SHP77 treated with DMSO at 0.1 percent for 48 hours (cell line): ENCODE data around the gene KRTAP5-8.
"Not testable (repeated sequence)": the region's sequence is repeated elsewhere in the genome, so short reads cannot be mapped to it uniquely, and the experiment has no call there.

Experiments used
- DNase-seq: peaks from one replicate; lab custom pipeline; 2025; lab: John Stamatoyannopoulos, UW

KRTAP5-8 gene

DNA sequence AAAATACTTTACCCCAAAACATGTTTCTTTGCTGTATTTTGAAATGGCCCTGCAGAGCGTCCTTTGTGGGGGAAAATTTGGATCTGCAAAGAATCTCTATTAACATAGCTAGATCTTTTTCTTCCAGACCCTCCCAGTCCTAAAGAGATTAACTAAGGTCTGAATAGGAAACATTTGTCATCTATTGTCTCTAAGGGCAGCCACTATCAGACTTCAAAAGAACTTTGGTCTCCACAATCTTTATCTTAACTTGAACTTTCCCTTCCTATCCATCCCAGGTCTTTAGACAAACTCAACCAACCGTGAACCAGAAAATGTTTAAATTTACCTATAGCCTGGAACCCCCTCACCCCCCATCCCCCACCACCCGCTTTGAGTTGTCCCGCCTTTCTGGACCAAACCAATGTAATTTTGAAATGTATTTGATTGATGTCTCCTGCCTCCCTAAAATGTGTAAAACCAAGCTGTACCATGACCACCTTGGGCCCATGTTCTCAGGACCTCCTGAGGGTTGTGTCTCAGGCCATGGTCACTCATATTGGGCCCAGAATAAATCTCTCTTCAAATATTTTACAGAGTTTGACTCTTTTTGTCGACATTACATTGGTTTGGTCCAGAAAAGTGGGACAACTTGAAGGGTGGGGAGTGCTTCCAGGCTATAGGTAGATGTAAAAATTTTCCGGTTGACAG lies 6.8 kb downstream of the KRTAP5-8 start:
- DNase-seq: no peak

DNA sequence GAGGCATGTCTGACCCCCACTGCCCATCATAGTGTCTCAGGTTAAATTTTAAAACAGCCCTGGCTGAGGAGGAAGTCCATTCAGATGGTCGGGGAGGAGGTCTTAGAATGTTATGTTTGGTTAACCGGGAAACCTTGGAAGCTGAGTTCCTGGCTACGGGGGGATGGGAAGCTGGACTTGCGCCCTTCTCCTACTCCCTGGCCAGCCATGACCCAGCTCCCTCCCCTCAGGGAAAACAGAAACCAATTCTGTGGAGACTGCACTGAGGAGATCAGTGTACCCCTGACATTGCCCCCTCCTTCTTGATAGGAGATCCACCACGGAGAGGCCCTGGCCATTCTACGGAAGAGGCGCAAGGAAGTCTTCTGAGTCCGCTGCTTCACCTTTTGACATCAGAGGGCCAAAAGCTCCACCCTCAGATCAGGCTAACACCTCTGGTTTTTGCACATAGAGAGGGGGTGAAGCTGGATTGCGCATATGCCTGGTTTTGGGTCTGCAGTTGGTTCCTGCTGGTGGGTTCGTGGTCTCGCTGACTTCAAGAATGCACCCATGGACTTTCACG lies 7.7 kb downstream of the KRTAP5-8 start:
- DNase-seq: no peak

DNA sequence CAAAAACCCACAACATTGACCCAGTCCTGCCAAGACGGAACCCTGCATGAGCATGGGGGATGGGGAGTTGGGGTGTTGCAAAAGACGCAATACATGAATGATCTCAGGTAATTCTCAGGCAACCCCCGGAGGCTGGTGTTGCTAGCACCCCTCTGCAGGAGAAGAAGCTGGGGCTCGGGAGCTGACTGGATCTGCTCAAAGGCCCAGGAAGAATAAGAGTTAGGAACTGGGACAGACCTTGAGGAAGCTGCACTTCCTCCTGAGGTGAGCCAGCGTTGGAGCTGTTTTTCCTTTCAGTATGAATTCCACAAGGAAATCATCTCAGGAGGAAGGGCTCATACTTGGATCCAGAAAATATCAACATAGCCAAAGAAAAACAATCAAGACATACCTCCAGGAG lies 10.3 kb downstream of the KRTAP5-8 start, which contains the start of gene KRTAP5-9:
TSS of gene KRTAP5-9 (plus strand) at position 301 of the 400 bp plus-strand sequence. CDS start 238 bp downstream, outside the sequence.
- DNase-seq: no peak

DNA sequence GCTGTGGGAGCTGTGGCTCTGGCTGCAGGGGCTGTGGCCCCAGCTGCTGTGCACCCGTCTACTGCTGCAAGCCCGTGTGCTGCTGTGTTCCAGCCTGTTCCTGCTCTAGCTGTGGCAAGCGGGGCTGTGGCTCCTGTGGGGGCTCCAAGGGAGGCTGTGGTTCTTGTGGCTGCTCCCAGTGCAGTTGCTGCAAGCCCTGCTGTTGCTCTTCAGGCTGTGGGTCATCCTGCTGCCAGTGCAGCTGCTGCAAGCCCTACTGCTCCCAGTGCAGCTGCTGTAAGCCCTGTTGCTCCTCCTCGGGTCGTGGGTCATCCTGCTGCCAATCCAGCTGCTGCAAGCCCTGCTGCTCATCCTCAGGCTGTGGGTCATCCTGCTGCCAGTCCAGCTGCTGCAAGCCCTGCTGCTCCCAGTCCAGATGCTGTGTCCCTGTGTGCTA lies 10.9 kb downstream of the KRTAP5-8 start:
- DNase-seq: no peak

DNA sequence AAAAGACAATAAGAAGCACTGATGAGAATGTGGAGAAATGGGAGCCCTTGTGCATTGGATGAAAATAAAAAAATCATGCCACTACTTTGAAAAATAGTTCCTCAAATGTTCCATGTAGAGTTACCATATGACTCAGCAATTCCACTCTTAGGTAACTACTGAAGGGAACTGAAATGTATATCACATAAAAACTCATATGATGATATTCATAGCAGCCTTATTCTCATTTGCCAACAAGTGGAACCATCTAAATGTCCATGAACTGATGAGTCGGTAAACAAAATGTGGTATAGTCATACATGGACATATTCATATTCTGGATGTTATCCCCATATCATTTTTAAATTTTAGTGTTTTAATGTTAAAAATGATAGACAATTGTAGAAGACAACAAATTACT lies 13.9 kb downstream of the KRTAP5-8 start:
- no peak for DNase-seq

DNA sequence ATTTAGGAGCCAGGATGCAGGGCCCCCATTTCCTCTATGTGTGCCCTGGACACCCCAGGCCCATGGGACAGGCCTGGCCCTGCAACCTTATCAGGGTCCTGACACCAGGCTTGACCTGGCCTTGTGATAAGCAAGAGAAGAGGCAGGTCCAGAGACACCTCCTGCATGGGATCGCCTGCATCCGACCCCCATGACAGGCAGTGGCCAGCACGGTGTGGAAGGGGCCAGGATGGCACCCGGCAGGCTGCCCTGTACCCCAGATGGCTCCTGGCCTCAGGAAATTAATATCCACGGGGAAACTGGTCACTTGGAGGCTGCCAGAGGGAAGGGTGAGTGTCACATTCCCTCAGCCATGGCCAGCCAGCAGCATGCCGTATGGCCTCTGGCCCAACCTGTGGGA lies 17.2 kb downstream of the KRTAP5-8 start:
- no peak for DNase-seq

DNA sequence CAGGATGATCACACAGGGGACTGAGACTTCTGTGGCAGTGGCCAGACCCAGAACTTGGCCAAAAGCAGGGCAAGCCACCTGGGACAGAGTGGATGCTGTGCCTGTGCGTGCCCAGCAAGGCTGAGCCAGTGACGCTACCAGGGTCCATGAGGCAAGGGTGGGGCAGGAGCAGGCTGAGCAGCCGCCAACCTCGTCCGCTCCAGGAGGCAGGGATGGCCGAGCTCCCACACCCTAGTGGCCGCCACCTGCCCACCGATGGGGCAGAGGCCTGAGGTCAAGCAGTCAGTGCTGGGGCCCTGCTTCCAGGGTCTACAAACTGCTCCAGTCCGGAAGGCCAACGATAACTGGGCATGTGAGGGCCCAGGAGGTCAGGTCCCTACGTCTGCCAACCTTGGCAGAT lies 17.7 kb downstream of the KRTAP5-8 start:
- DNase-seq: no peak

DNA sequence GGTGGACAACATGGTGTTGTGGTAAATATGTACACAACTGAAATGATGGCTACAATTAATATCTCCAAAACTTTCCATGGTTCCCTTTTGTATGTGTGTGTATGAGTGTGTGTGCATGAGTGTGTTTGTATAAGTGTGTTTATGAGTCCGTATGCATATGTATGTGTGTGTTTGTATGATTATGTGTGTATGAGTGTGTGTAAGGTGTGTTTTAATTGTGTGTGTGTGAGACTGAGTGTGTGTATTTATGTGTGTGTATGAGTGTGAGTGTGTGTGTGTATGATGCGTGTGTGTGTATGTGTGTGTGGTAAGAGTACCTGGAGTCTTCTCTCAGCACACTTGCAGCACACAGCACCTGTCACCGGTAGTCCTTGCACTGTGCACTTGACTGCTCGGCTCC lies 18.2 kb downstream of the KRTAP5-8 start:
- DNase-seq: no peak

DNA sequence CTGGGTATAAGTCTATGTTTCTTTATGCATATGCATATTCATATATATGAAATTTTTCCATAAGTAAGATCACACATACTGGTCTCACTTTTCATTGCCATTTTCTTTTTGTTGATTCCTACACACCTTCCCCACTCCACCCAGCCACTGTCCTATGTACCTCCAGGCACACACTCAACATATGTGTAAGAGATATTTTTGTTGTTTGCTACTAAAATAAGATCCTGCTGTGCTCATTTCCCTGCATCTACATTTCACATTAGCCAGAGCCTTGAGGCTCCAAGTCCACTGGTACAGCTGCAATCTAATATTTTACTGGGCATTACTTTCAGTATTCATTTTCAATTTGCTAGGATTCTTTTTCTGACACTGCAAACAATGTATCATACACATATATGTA lies 19.4 kb downstream of the KRTAP5-8 start:
- DNase-seq: no peak

DNA sequence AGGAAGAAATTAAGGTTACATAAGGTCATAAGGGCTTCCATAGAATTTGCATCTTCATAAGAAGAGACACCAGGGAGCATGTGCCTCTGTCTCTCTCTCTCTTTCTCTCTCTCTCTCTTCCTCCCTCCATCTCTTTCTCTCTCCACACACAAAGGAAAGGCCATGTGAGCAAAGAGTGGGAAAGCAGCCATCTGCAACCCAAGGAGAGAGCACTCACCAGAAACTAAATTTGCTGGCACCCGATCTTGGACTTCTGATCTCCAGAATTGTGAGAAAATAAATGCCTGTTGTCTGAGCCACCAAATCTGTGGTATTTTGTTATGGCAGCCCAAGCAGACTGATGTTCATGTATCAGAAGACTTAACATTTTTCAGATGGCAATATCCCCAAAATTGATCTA lies 21.2 kb downstream of the KRTAP5-8 start:
- no peak for DNase-seq

DNA sequence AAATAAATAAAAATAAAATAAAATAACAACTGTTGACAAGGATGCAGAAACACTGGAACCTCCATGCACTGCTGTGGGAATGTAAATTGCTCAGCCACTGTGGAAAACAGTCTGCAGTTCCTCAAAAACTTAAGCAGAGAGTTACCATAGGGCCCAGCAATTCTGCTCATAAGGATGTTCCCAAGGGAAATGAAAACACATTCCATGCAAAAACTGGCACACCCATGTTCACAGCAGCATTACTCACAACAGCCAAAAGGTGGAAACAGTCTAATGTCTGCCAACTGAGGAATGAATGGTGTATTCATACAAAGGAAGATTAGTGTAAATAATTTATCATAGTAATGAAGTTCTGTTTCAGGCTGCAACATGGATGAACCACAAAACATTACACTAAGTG lies 24.3 kb downstream of the KRTAP5-8 start:
- DNase-seq: no peak

DNA sequence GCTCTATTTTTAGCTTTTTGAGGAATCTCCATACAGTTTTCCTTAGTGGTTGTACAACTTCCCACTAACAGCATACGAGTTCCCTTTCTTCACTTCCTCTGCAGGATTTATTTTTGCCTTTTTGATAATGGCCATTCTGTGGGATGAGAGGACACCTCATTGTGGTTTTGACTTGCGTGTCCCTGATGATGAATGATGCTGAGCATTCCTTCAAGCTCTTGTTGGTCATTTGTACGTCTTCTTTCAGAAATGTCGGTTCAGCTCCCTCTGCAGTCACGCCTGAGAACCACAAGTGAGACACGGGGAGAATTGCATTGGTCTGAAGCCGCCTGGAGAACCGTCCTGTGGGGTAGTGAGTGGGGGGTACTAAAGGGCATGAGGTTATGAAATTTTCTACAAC lies 25.6 kb downstream of the KRTAP5-8 start:
- DNase-seq: no peak

DNA sequence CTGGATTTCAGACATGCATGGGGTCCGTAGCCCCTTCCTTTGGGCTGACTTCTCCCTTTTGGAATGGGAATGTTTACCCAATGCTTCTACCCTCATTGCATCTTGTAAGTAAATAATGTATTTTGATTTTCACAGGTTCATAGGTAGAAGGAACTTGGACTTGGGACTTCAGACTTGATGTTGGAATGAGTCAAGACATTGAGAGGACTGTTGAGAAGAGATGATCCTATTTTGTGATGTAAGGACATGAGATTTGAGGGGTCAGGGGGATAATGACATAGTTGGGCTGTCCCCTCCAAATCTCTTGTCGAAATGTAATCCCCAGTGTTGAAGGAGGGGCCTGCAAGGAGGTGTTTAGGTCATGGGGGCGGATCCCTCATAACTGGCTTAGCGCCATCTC lies 26.6 kb downstream of the KRTAP5-8 start:
- DNase-seq: no peak

DNA sequence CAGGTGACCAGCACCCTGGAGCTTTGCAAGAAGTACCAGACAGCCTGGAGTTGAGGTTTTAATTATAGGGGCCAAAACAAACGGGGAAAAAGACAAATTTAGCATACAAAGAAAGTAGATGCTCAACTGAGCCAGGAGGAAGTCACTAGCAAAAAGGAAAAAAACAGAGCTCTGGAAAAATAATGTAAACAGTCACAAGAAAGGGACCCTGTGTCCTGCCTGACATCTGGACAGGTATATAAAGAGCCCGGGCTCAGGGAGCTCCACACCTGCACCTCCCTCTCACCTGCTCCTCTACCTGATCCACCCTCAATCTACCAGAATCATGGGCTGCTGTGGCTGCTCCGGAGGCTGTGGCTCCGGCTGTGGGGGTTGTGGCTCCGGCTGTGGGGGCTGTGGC lies 27.4 kb downstream of the KRTAP5-8 start, which contains the start of gene KRTAP5-10:
TSS of gene KRTAP5-10 (plus strand) at position 301 of the 400 bp plus-strand sequence. CDS start at position 326, 25 bp downstream.
- DNase-seq: no peak

DNA sequence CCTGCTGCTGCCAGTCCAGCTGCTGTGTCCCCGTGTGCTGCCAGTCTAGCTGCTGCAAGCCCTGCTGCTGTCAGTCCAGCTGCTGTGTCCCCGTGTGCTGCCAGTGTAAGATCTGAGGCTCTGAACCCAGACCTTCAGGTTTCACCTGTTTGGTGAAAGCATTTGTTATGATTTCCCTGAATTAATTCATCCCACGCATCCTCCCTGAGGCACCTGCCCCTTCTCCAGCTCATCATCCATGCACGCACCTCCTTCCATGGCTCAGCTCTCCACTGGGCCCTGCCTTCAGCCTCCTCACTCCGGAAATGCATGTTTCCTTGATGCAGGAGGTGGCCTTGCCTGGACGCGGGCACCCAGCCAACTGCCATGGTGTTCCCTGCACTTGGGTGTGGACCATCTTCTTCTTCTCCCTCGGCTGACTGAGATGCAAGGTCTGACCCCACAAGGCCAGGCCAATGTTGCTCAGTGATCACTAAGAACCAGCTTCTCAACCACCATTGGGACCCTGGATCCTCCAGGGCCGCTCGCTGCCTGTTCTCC lies 28.3 kb downstream of the KRTAP5-8 start:
- DNase-seq: no peak

DNA sequence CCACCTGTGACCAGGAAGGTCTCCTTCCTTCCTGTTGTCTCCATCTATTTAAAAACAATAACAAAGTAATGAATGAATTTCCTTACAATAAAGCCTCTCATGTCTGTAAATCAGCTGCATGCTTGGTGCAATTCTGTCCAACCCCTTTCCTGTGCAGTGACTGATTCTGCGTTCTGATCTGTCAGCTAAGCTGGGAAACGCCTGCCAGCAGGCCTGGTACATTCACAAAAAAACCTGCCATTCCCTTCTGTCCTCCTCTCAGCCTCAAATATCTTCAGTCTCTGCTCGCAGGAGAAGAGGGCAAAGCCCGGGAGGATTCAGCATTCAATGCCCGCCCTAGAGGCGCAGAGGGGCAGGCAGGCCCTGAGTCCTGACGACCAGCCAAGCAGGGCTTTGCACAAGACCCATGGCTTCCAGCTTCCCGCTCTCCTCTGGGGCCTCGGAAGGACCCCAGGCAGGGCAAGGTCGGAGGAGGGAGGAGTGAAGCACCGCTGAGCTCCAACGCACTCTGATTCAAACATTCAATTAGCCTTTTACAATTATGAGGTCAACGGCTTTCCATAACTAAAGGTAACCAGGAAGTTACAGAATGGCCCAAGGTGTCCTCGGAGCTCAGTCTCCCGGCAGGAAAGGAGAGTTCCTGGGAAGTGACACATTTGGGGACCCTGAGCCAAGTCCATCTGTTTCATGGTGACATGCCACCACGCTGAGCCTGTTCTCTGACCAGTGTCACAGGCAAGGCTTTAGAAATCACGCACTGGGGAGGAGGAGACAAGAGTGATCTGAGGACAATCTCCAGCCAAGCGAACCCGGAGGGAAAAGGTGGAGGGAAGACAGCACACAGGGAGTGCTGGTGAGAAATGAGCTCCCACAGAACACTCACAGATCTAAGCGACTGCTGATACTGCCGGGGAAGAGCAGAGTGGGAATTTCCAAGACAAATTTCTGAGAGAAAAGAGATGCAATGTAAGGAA lies 29.1 kb downstream of the KRTAP5-8 start:
- DNase-seq: not testable (repeated sequence)

DNA sequence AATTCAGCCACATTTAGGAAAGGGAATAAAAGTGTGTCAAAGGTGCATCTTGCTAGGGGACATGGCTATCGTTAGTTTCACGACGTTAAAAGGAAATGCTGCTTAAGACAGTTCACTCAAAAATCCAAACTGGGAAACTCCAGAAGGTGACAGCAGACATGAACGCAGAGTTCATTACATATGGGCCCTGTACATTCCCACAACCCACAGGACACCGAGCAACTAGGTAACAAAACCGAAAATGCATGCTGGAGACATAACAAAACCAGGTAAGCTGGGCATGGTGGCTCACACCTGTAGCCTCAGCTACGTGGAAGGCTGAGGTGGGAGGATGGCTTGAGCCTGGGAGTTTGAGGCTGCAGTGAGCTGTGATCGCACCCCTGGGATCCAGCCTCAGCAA lies 29.8 kb downstream of the KRTAP5-8 start:
- DNase-seq: not testable (repeated sequence)

DNA sequence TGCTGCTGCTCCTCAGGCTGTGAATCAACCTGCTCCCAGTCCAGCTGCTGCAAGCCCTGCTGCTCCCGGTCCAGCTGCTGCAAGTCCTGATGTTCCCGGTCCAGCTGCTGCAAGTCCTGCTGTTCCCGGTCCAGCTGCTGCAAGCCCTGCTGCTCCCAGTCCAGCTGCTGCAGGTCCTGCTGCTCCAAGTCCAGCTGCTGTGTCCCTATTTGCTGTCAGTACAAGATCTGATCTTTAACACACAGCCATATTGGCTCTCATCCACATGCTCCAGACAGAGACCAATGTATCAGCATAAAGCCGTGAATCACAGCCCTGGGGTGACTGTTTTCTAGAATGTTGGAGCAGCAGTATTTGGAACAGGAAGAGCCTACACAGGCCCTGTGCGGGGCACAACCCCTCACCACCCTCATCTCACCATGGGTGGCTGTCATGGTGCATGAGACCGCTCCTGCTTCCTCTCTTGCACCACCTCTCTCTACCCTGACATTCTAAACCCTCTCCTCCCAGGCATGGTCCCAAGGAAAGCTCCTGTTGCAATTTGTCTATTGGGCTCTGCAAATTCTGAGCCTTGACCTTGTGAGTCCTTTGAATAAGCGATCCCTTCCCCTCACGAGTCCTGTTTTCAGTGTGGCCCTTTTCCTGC lies 31.0 kb downstream of the KRTAP5-8 start:
- DNase-seq: no peak

DNA sequence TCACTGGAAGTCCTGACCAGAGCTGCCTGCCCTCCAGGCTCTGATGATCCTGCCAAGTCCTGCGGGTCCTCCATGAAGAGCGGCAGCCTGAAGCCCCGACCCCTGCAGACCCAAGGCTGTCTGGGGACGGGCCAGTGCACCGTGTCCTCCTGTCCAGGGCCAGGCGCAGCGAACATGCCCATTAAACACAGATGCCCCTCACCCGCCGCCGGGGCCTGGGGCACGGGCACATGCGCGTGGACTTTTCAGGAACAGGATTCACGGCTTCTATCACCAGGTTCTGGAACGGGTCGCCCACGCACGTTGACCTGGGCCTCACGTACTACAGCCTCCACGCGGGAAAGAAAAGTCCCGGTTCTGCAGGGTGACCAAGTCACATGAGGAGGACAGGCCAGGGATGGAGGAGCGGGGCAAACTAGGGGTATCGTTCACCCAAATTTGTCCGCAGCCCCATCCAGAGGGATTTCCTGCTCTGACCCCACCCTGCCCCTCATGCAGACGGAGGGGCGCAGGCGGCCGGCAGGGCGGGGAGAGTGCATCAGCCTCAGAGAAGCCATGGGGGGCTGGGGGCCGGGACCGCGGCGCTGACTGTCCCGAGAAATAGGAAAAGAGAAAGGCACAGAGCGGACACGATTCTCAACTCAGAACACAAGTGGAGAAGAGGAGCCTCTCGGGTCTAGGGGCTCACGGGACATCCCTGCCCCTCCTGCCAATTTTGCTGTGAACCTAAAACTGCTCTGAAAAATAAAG lies 33.5 kb downstream of the KRTAP5-8 start:
- DNase-seq: not testable (repeated sequence)

DNA sequence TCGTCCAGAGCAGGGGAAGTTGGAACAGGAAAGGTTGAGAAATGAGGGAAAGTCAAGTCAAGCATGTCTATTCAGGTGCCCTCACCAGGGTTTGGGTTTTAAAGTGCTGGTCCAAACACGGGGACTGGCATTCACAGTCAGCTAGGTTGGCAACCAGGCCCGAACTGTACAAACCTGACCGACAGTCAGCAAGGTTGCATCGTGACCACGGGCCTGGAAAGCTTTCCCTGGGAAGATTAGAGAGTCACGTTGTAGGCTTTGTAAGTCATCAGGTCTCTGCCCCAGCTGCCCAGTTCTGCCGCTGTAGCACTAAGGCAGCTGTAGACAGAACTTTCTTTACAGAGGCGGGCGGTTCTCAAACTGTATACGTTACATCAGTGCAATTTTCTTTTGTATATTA lies 35.0 kb downstream of the KRTAP5-8 start:
- DNase-seq: no peak

DNA sequence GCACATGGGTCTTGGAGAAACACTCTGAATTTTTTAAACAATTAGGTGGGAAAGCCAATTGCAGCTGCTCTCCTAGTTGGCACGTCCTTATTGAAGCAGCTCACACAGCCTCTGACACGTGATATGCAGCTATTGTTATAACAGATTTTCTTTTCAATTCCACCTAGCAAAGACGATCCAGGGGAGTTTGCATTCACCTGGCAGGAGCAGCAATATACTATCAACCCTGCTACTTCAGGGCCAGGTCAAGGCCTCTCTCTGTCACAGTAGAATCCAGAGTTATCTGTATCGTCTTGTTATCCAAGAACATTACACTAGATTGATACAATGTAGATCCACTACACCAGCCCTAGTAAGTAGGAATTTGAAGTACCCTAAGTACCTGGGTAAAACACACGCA lies 36.6 kb downstream of the KRTAP5-8 start:
- DNase-seq: no peak
